Measurements from ENCODE around the gene TMCC3.
"Not testable (repeated sequence)": the region's sequence is repeated elsewhere in the genome, so short reads cannot be mapped to it uniquely, and the experiment has no call there.

Gene TMCC3

GRCh38 chr12:94557746-94558295, 92.5 kb downstream of the TMCC3 start:
- TF ChIP-seq CTCF (IDR thresholded peaks at IDR 0.05) (no peak), ZFX (IDR thresholded peaks at IDR 0.05; ENCODE audit: borderline replicate concordance) (no peak)
- no peak overlapping the region for H3K27ac ChIP-seq

- H3K27ac ChIP-seq, result no peak overlapping the region
- TF ChIP-seq CTCF (IDR thresholded peaks at IDR 0.05), result no peak
- TF ChIP-seq ZFX (IDR thresholded peaks at IDR 0.05; ENCODE audit: borderline replicate concordance), result no peak
These were observed 94.7 kb downstream of the TMCC3 start for GRCh38 chr12:94555687-94556086.

GRCh38 chr12:94553875-94554274, 96.5 kb downstream of the TMCC3 start:
- H3K27ac ChIP-seq, result no peak overlapping the region
- TF ChIP-seq ZFX (IDR thresholded peaks at IDR 0.05; ENCODE audit: borderline replicate concordance) (no peak), CTCF (IDR thresholded peaks at IDR 0.05) (no peak)

- TF ChIP-seq CTCF (IDR thresholded peaks at IDR 0.05), result no peak
- no peak for TF ChIP-seq ZFX (IDR thresholded peaks at IDR 0.05; ENCODE audit: borderline replicate concordance)
- no peak overlapping the region for H3K27ac ChIP-seq
These were observed 97.2 kb downstream of the TMCC3 start for GRCh38 chr12:94553130-94553519.

- no peak overlapping the region for H3K27ac ChIP-seq
- TF ChIP-seq ZFX (IDR thresholded peaks at IDR 0.05; ENCODE audit: borderline replicate concordance) (no peak), CTCF (IDR thresholded peaks at IDR 0.05) (no peak)
These were observed 98.5 kb downstream of the TMCC3 start for GRCh38 chr12:94551810-94552209.

- no peak overlapping the region for H3K27ac ChIP-seq
- TF ChIP-seq ZFX (IDR thresholded peaks at IDR 0.05; ENCODE audit: borderline replicate concordance), result no peak
- no peak for TF ChIP-seq CTCF (IDR thresholded peaks at IDR 0.05)
These were observed 99.4 kb downstream of the TMCC3 start for GRCh38 chr12:94550964-94551363.

- H3K27ac ChIP-seq, result not testable (repeated sequence)
These were observed 101.5 kb downstream of the TMCC3 start for GRCh38 chr12:94548833-94549232.

Data from 22Rv1 (cell line).